MM.1S (cell line): ENCODE measurements around the gene FAM163A.

Experiments
- DNase-seq: peaks from one replicate; pipeline ENCODE4 v3.0.0-alpha.2; 2015
- H2AFZ ChIP-seq: fragments of 300-600 bp; sonication (generic); 2 replicates; pipeline ENCODE4 v1.6.0; 2016; ENCODE audit warnings: antibody characterized with exemption, low read length
- H3F3A ChIP-seq: fragments of 300-600 bp; sonication (generic); 2 replicates; pipeline ENCODE4 v1.6.1; 2016; ENCODE audit warnings: mild to moderate bottlenecking, antibody characterized with exemption, low read length, moderate library complexity, mixed read lengths; ENCODE audit not compliant: insufficient read depth
- H3K27ac ChIP-seq: fragments of 300-600 bp; sonication (generic); 2 replicates; pipeline ENCODE4 v1.5.1; 2016; ENCODE audit warnings: mild to moderate bottlenecking, low read length
- H3K27me3 ChIP-seq: fragments of 300-600 bp; sonication (generic); replicated peaks from 2 replicates; pipeline ENCODE4 v1.6.0; 2016; ENCODE audit warnings: low read length; ENCODE audit not compliant: insufficient read depth
- H3K36me3 ChIP-seq: fragments of 300-600 bp; sonication (generic); replicated peaks from 2 replicates; pipeline ENCODE4 v1.6.1; 2016; ENCODE audit warnings: mild to moderate bottlenecking, low read length, mixed read lengths; ENCODE audit not compliant: insufficient read depth
- H3K4me1 ChIP-seq: fragments of 300-600 bp; sonication (generic); 2 replicates; pipeline ENCODE4 v1.6.1; 2016; ENCODE audit warnings: low read length, mixed read lengths
- H3K4me2 ChIP-seq: fragments of 300-600 bp; sonication (generic); 2 replicates; pipeline ENCODE4 v1.6.0; 2016; ENCODE audit warnings: low read depth, low read length
- H3K4me3 ChIP-seq: fragments of 300-600 bp; sonication (generic); 2 replicates; pipeline ENCODE4 v1.5.1; 2016; ENCODE audit warnings: low read length, mixed read lengths
- H3K79me2 ChIP-seq: fragments of 300-600 bp; sonication (generic); 2 replicates; pipeline ENCODE4 v1.6.1; 2016; ENCODE audit warnings: mixed run types, low read length, mixed read lengths
- H3K9ac ChIP-seq: fragments of 300-600 bp; sonication (generic); 2 replicates; pipeline ENCODE4 v1.6.1; 2016; ENCODE audit warnings: low read length, mixed read lengths
- H3K9me2 ChIP-seq: fragments of 300-600 bp; sonication (generic); replicated peaks from 2 replicates; pipeline ENCODE4 v1.6.1; 2016; ENCODE audit warnings: mild to moderate bottlenecking, low read length, mixed read lengths; ENCODE audit not compliant: insufficient read depth
- H3K9me3 ChIP-seq: fragments of 300-600 bp; sonication (generic); replicated peaks from 2 replicates; pipeline ENCODE4 v1.6.1; 2016; ENCODE audit warnings: mild to moderate bottlenecking, low read length, mixed read lengths; ENCODE audit not compliant: insufficient read depth
- H4K20me1 ChIP-seq: fragments of 300-600 bp; sonication (generic); 2 replicates; pipeline ENCODE4 v1.6.1; 2016; ENCODE audit warnings: mild to moderate bottlenecking, low read length, moderate library complexity, mixed read lengths; ENCODE audit not compliant: insufficient read depth
- EZH2 ChIP-seq: fragments of 300-600 bp; sonication (generic); optimal IDR thresholded peaks from 2 replicates; pipeline ENCODE3; 2017; ENCODE audit warnings: low read depth, mild to moderate bottlenecking, antibody characterized with exemption, low read length, mixed read lengths
- EZH2phosphoT487 ChIP-seq: fragments of 300-600 bp; sonication (generic); IDR thresholded peaks from 2 replicates; pipeline ENCODE4 v1.6.1; 2018; ENCODE audit warnings: antibody characterized with exemption, low read length
- TF ChIP-seq, protein P1 (sequence below): fragments of 300-600 bp; sonication (generic); IDR thresholded peaks from 2 replicates; pipeline ENCODE4 v1.5.1; 2016; ENCODE audit warnings: antibody characterized with exemption, low read length, mixed read lengths

FAM163A gene

DNA sequence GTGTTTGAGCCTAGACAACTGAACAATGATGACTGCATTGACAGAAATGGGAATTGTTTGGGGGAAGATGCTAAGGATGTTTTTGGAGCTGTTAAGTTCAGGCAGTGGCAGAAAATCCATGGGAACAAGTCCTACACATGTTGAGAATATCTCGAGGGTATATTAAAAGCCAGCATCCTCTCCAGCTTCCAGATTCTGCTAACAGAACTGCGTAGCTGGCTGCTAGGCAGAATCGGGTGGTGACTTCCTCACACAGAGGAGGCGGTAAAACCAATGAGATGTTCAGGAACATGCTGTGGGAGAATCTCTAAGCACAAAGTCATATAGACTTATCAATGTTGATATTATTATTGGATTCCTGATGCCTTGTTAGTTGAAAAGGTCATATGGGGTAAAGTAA, 14.8 kb downstream of the FAM163A start:
- Histone ChIP-seq H3F3A (no peaks in the 10 kb centered on the region), H2AFZ (no peak overlapping the region), H3K9me2 (no peaks in the 10 kb centered on the region), H3K27me3 (no peaks in the 10 kb centered on the region), H3K4me1 (no peaks in the 10 kb centered on the region), H3K9ac (no peak overlapping the region), H4K20me1 (no peaks in the 10 kb centered on the region), H3K27ac (no peak overlapping the region), H3K4me3 (no peak overlapping the region), H3K79me2 (no peaks in the 10 kb centered on the region), H3K9me3 (no peaks in the 10 kb centered on the region), H3K4me2 (no peak overlapping the region), H3K36me3 (no peaks in the 10 kb centered on the region)
- no peak for DNase-seq
- TF ChIP-seq, protein P1, sequence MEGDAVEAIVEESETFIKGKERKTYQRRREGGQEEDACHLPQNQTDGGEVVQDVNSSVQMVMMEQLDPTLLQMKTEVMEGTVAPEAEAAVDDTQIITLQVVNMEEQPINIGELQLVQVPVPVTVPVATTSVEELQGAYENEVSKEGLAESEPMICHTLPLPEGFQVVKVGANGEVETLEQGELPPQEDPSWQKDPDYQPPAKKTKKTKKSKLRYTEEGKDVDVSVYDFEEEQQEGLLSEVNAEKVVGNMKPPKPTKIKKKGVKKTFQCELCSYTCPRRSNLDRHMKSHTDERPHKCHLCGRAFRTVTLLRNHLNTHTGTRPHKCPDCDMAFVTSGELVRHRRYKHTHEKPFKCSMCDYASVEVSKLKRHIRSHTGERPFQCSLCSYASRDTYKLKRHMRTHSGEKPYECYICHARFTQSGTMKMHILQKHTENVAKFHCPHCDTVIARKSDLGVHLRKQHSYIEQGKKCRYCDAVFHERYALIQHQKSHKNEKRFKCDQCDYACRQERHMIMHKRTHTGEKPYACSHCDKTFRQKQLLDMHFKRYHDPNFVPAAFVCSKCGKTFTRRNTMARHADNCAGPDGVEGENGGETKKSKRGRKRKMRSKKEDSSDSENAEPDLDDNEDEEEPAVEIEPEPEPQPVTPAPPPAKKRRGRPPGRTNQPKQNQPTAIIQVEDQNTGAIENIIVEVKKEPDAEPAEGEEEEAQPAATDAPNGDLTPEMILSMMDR, result no peak
- TF ChIP-seq EZH2, result no peak
- no peak for TF ChIP-seq EZH2phosphoT487

DNA sequence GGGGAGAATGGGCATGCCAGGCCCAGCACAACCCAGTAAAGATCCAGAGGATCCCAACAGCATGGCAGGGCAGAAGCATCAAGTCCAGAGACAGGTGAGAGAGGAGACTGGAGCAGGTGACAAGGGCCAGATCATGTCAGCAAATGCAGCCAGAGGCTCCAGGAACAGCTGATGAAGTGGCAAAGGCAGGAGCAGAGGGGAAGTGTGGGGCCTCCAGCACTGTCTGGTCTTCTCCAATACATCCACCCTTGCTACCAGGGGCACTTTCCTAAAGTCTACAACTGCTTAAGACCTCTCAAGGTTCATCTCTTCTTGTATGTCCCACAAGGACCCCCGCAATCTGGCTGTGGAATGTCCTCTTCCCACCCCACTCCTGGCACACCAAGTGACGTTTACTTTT, 17.4 kb downstream of the FAM163A start:
- H3K27me3 ChIP-seq, result no peaks in the 10 kb centered on the region
- H3K36me3 ChIP-seq, result no peaks in the 10 kb centered on the region
- no peaks in the 10 kb centered on the region for H3K79me2 ChIP-seq
- no peak for DNase-seq
- H3K9ac ChIP-seq, result no peak overlapping the region
- H3K4me2 ChIP-seq, result no peak overlapping the region
- no peaks in the 10 kb centered on the region for H3K4me1 ChIP-seq
- no peak overlapping the region for H3K4me3 ChIP-seq
- no peak for TF ChIP-seq EZH2phosphoT487
- TF ChIP-seq, protein P1, result no peak
- TF ChIP-seq EZH2, result no peak
- no peaks in the 10 kb centered on the region for H3K9me3 ChIP-seq
- no peak overlapping the region for H2AFZ ChIP-seq
- H3F3A ChIP-seq, result no peaks in the 10 kb centered on the region
- H3K9me2 ChIP-seq, result no peaks in the 10 kb centered on the region
- no peaks in the 10 kb centered on the region for H4K20me1 ChIP-seq
- H3K27ac ChIP-seq, result no peak overlapping the region

DNA sequence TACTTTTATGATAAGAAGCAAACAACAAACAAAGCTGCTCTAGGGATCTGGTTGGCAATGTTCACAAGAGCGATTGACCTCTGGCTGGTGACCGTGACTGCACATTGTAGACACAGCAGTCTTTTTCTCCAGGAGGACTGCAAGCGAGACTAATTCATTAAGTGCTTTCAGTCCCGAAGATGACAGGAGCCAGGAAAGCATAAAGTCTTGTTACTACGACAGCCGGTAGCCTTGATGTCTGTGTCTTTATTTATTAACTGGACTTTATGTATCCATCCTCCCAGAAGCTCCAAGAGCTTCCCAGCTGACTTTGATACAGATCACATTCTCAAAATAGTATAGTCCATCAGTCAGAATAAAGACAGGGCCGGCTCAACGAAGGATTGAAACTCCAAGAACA, 18.2 kb downstream of the FAM163A start:
- Histone ChIP-seq H3K27ac (no peak overlapping the region), H3F3A (no peaks in the 10 kb centered on the region), H3K4me2 (no peak overlapping the region), H3K9ac (no peak overlapping the region), H3K79me2 (no peaks in the 10 kb centered on the region), H2AFZ (no peak overlapping the region), H3K36me3 (no peaks in the 10 kb centered on the region), H3K9me3 (no peaks in the 10 kb centered on the region), H4K20me1 (no peaks in the 10 kb centered on the region), H3K4me1 (no peaks in the 10 kb centered on the region), H3K4me3 (no peak overlapping the region), H3K9me2 (no peaks in the 10 kb centered on the region), H3K27me3 (no peaks in the 10 kb centered on the region)
- no peak for TF ChIP-seq EZH2
- no peak for TF ChIP-seq EZH2phosphoT487
- TF ChIP-seq, protein P1, result no peak
- DNase-seq, result no peak
